SK-N-SH (cell line): ENCODE measurements around the gene SPACA9. TPM values are rescaled to one million over a fixed set of nuclear protein-coding genes. Genes with fewer than 3 reads are reported as not detected.

ENCODE experiments used
- CTCF ChIA-PET: fragments of 300-600, 350-600 bp; formaldehyde crosslinking; extraction: SDS; loops from one replicate; lab custom pipeline; 2021; lab: Yijun Ruan, JAX
- POLR2A ChIA-PET: fragments of 350-600 bp; sonication (Branson Sonifier 250); formaldehyde crosslinking; extraction: SDS; loops from one replicate; lab custom pipeline; 2020; ENCODE audit warnings: antibody characterized with exemption, inconsistent platforms; lab: Yijun Ruan, JAX
- DNase-seq: peaks from one replicate; pipeline ENCODE4 v3.0.0; 2012
- H2AFZ ChIP-seq: fragments of 200-600 bp; sonication (generic); 2 replicates; pipeline ENCODE4 v1.8.1; 2016; ENCODE audit warnings: antibody characterized with exemption, mild to moderate bottlenecking, low read depth
- H3F3A ChIP-seq: fragments of 200-600 bp; sonication (generic); replicated peaks from 2 replicates; pipeline ENCODE3; 2016; ENCODE audit warnings: antibody characterized with exemption, mild to moderate bottlenecking; ENCODE audit not compliant: insufficient read depth
- H3K27ac ChIP-seq, 2 experiments: fragments of 200-500 bp in 1 of 2; fragments of 200-600 bp in 1 of 2; sonication (Bioruptor generic) in 1 of 2; sonication (generic), shearing (Covaris generic) in 1 of 2; 2 replicates each; pipeline versions ENCODE4 v1.5.1 to v1.6.1; 2014 to 2016; ENCODE audit warnings: low read depth in 2 of 2, inconsistent platforms in 1 of 2, low read length in 1 of 2, mild to moderate bottlenecking in 1 of 2, mixed read lengths in 1 of 2
- H3K27me3 ChIP-seq: fragments of 200-600 bp; sonication (generic), shearing (Covaris generic); 2 replicates; pipeline ENCODE4 v1.6.1; 2016; ENCODE audit warnings: mixed run types; ENCODE audit not compliant: insufficient read depth
- H3K36me3 ChIP-seq, 2 experiments: fragments of 200-500 bp in 1 of 2; fragments of 200-600 bp in 1 of 2; sonication (Bioruptor generic) in 1 of 2; sonication (generic) in 1 of 2; replicated peaks in 1 of 2; 2 replicates each; pipeline versions ENCODE3 to v1.5.1; 2014 to 2016; ENCODE audit warnings: low read length in 1 of 2, mild to moderate bottlenecking in 1 of 2; ENCODE audit not compliant: insufficient read depth in 2 of 2, control insufficient read depth in 1 of 2
- H3K4me1 ChIP-seq, 2 experiments: fragments of 200-500 bp in 1 of 2; fragments of 200-600 bp in 1 of 2; sonication (Bioruptor generic) in 1 of 2; sonication (generic), shearing (Covaris generic) in 1 of 2; 2 replicates each; pipeline versions ENCODE4 v1.5.1 to v1.6.1; 2014 to 2016; ENCODE audit warnings: low read depth in 1 of 2, low read length in 1 of 2, mixed run types in 1 of 2; ENCODE audit not compliant: insufficient read depth in 2 of 2, control insufficient read depth in 1 of 2
- H3K4me2 ChIP-seq: fragments of 200-600 bp; sonication (generic), shearing (Covaris generic); 2 replicates; pipeline ENCODE4 v1.6.1; 2017; ENCODE audit warnings: mixed run types
- H3K4me3 ChIP-seq, 2 experiments: fragments of 200-500 bp in 1 of 2; fragments of 200-600 bp in 1 of 2; sonication (Bioruptor generic) in 1 of 2; sonication (generic), shearing (Covaris generic) in 1 of 2; 2 replicates each; pipeline versions ENCODE4 v1.5.1 to v1.8.1; 2014 to 2016; ENCODE audit warnings: low read depth in 2 of 2, inconsistent platforms in 1 of 2, low read length in 1 of 2, mild to moderate bottlenecking in 1 of 2, mixed read lengths in 1 of 2, moderate library complexity in 1 of 2
- H3K79me2 ChIP-seq: fragments of 200-600 bp; sonication (generic); 2 replicates; pipeline ENCODE4 v1.8.1; 2017; ENCODE audit warnings: mild to moderate bottlenecking; ENCODE audit not compliant: insufficient read depth
- H3K9ac ChIP-seq: fragments of 200-600 bp; sonication (generic); 2 replicates; pipeline ENCODE4 v1.6.1; 2017; ENCODE audit warnings: mixed run types
- H3K9me2 ChIP-seq: fragments of 200-600 bp; sonication (generic); 2 replicates; pipeline ENCODE4 v1.6.1; 2017; ENCODE audit warnings: mixed run types
- H3K9me3 ChIP-seq: fragments of 200-600 bp; sonication (generic); 2 replicates; pipeline ENCODE4 v1.6.1; 2017; ENCODE audit warnings: mixed run types, mild to moderate bottlenecking, moderate library complexity
- H4K20me1 ChIP-seq: fragments of 200-600 bp; sonication (generic); 2 replicates; pipeline ENCODE4 v1.6.1; 2017; ENCODE audit warnings: mild to moderate bottlenecking, mixed run types; ENCODE audit not compliant: insufficient read depth
- ELF1 ChIP-seq: IDR thresholded peaks from 2 replicates; pipeline ENCODE4 v1.4.0; 2012
- EP300 ChIP-seq, 2 experiments: IDR thresholded peaks; 2 replicates each; pipeline versions ENCODE4 v1.4.0 to v1.6.1; 2012; ENCODE audit warnings: borderline replicate concordance in 1 of 2, low read depth in 1 of 2, low read length in 1 of 2
- FOXM1 ChIP-seq: IDR thresholded peaks from 2 replicates; pipeline ENCODE4 v1.4.0; 2012; ENCODE audit warnings: low read depth, mild to moderate bottlenecking
- GATA2 ChIP-seq: sonication (generic); formaldehyde crosslinking; IDR thresholded peaks from 2 replicates; pipeline ENCODE4 v1.5.0; 2020; ENCODE audit warnings: mild to moderate bottlenecking, missing genetic modification reagents
- MEF2A ChIP-seq: IDR thresholded peaks from 2 replicates; pipeline ENCODE4 v1.4.0; 2012; ENCODE audit warnings: low read depth, borderline replicate concordance
- POLR2AphosphoS5 ChIP-seq: IDR thresholded peaks from 2 replicates; pipeline ENCODE4 v1.6.1; 2012; ENCODE audit warnings: low read depth, low read length
- RFX5 ChIP-seq: IDR thresholded peaks from 2 replicates; pipeline ENCODE4 v1.6.1; 2012; ENCODE audit warnings: mild to moderate bottlenecking, improper control_type of control experiment, low read length
- RXRA ChIP-seq: IDR thresholded peaks from 2 replicates; pipeline ENCODE4 v1.4.0; 2012; ENCODE audit warnings: low read depth, mild to moderate bottlenecking, borderline replicate concordance
- SIN3A ChIP-seq: IDR thresholded peaks from 2 replicates; pipeline ENCODE4 v1.6.1; 2012; ENCODE audit warnings: low read depth, mild to moderate bottlenecking, low read length, moderate library complexity, borderline replicate concordance
- WGBS: methylation state at CpG from one replicate; pipeline ENCODE4 v1.1.6; 2017; ENCODE audit warnings: low lambda C conversion rate; 5-methylcytosine and 5-hydroxymethylcytosine counted together
- polyA plus RNA-seq, 3 experiments: library from polyadenylated mRNA; depleted of rRNA; stranded (reverse); fragments of >200 nt; gene quantifications; 2 replicates each; pipeline ENCODE4 v1.2.3, GENCODE V29; 2012
- TF ChIP-seq, protein P1 (sequence below): IDR thresholded peaks from 2 replicates; pipeline ENCODE4 v1.4.0; 2012; ENCODE audit warnings: low read depth, borderline replicate concordance
- TF ChIP-seq, protein P2 (sequence below): IDR thresholded peaks from 2 replicates; pipeline ENCODE4; 2012
- TF ChIP-seq, protein P3 (sequence below): fragments of 150-350 bp; IDR thresholded peaks from 2 replicates; pipeline ENCODE4 v1.6.1; 2016; ENCODE audit warnings: mild to moderate bottlenecking, low read depth, low read length
- TF ChIP-seq, protein P4 (sequence below): IDR thresholded peaks from 2 replicates; pipeline ENCODE4 v1.6.1; 2012; ENCODE audit warnings: mild to moderate bottlenecking, low read depth, low read length, moderate library complexity
- TF ChIP-seq, protein P5 (sequence below): IDR thresholded peaks from 2 replicates; pipeline ENCODE4 v1.4.0; 2012; ENCODE audit warnings: low read depth, borderline replicate concordance

SPACA9 gene
- polyA plus RNA-seq, 1 of the 3 experiments (the other 2 are of a cell fraction) = 9.8 TPM

DNA sequence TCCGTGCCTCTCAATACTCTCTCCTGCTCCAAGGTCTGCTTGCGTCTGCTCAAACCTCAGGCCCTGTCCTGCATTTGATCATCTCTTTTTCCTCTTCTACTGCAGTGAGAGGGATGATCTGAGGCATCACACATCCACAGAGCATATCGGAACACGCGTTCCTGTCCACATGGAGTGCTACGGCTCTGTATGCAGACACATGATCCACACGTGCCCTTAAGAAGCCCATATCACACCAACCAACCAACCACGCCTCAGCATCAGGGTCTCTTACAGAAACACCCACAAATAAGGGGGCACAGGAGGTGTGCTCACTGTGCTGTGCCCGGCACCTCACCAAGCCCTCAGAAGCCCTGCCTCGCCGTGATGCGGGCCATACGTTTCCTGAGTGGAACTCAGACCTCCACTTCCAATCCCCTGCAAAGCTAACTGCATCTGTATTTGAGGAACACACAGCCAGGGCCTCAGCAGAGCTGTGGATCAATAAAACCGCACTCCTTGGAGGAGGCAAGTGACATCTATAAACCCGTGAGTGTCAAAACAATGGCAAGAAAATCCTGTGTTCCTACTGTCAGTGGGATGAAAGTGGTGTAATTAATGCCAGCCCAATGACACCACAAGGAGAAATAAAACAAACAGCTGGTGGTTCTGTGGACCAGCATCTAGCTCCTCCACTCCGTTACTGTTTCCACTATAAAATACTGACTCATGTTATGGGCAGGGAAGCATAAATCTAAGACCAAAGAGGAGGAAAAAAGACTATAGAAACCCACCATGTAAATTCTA lies 41.0 kb upstream of the SPACA9 start:
- no peaks in the 10 kb centered on the region for H3F3A ChIP-seq
- no peak overlapping the region for H2AFZ ChIP-seq
- WGBS = 79% methylated on average over 16 of the region's 16 CpGs
- no peak overlapping the region for H3K4me3 ChIP-seq
- ChIA-PET POLR2A (no interaction called here), CTCF (interaction anchor here (0.7 to 1.0 kb wide), 2 partner anchors 38 to 211 kb away, joined by 3 to 4 read pairs; no protein-coding TSS in a partner anchor)
- DNase-seq = no peak
- no peaks in the 10 kb centered on the region for H3K36me3 ChIP-seq
- no peaks in the 10 kb centered on the region for H3K9me3 ChIP-seq
- H3K9ac ChIP-seq = no peak overlapping the region
- H3K27me3 ChIP-seq = no peaks in the 10 kb centered on the region
- H3K4me2 ChIP-seq = no peak overlapping the region
- peaks cover 0 to 22% of the 10 kb centered on the region in 2 experiments; a peak in 1 of 4 replicates for H3K4me1 ChIP-seq
- no peaks in the 10 kb centered on the region for H3K79me2 ChIP-seq
- TF ChIP-seq, protein P1, sequence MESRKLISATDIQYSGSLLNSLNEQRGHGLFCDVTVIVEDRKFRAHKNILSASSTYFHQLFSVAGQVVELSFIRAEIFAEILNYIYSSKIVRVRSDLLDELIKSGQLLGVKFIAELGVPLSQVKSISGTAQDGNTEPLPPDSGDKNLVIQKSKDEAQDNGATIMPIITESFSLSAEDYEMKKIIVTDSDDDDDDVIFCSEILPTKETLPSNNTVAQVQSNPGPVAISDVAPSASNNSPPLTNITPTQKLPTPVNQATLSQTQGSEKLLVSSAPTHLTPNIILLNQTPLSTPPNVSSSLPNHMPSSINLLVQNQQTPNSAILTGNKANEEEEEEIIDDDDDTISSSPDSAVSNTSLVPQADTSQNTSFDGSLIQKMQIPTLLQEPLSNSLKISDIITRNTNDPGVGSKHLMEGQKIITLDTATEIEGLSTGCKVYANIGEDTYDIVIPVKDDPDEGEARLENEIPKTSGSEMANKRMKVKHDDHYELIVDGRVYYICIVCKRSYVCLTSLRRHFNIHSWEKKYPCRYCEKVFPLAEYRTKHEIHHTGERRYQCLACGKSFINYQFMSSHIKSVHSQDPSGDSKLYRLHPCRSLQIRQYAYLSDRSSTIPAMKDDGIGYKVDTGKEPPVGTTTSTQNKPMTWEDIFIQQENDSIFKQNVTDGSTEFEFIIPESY = no peak
- TF ChIP-seq, protein P2, sequence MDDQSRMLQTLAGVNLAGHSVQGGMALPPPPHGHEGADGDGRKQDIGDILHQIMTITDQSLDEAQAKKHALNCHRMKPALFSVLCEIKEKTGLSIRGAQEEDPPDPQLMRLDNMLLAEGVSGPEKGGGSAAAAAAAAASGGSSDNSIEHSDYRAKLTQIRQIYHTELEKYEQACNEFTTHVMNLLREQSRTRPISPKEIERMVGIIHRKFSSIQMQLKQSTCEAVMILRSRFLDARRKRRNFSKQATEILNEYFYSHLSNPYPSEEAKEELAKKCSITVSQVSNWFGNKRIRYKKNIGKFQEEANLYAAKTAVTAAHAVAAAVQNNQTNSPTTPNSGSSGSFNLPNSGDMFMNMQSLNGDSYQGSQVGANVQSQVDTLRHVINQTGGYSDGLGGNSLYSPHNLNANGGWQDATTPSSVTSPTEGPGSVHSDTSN = no peak
- TF ChIP-seq MEF2A = no peak
- no peak for TF ChIP-seq FOXM1
- no peak for TF ChIP-seq RXRA
- TF ChIP-seq, protein P3, sequence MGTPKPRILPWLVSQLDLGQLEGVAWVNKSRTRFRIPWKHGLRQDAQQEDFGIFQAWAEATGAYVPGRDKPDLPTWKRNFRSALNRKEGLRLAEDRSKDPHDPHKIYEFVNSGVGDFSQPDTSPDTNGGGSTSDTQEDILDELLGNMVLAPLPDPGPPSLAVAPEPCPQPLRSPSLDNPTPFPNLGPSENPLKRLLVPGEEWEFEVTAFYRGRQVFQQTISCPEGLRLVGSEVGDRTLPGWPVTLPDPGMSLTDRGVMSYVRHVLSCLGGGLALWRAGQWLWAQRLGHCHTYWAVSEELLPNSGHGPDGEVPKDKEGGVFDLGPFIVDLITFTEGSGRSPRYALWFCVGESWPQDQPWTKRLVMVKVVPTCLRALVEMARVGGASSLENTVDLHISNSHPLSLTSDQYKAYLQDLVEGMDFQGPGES = no peak
- TF ChIP-seq SIN3A = no peak
- TF ChIP-seq GATA2 (CRISPR knock-in tag) = no peak
- no peak for TF ChIP-seq POLR2AphosphoS5
- TF ChIP-seq RFX5 = no peak
- TF ChIP-seq EP300 (IDR thresholded peaks at IDR 0.05; ENCODE audit: borderline replicate concordance in 1 of 2, low read depth in 1 of 2, low read length in 1 of 2) = no peak
- TF ChIP-seq, protein P4, sequence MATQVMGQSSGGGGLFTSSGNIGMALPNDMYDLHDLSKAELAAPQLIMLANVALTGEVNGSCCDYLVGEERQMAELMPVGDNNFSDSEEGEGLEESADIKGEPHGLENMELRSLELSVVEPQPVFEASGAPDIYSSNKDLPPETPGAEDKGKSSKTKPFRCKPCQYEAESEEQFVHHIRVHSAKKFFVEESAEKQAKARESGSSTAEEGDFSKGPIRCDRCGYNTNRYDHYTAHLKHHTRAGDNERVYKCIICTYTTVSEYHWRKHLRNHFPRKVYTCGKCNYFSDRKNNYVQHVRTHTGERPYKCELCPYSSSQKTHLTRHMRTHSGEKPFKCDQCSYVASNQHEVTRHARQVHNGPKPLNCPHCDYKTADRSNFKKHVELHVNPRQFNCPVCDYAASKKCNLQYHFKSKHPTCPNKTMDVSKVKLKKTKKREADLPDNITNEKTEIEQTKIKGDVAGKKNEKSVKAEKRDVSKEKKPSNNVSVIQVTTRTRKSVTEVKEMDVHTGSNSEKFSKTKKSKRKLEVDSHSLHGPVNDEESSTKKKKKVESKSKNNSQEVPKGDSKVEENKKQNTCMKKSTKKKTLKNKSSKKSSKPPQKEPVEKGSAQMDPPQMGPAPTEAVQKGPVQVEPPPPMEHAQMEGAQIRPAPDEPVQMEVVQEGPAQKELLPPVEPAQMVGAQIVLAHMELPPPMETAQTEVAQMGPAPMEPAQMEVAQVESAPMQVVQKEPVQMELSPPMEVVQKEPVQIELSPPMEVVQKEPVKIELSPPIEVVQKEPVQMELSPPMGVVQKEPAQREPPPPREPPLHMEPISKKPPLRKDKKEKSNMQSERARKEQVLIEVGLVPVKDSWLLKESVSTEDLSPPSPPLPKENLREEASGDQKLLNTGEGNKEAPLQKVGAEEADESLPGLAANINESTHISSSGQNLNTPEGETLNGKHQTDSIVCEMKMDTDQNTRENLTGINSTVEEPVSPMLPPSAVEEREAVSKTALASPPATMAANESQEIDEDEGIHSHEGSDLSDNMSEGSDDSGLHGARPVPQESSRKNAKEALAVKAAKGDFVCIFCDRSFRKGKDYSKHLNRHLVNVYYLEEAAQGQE = no peak
- no peak for TF ChIP-seq ELF1
- TF ChIP-seq, protein P5, sequence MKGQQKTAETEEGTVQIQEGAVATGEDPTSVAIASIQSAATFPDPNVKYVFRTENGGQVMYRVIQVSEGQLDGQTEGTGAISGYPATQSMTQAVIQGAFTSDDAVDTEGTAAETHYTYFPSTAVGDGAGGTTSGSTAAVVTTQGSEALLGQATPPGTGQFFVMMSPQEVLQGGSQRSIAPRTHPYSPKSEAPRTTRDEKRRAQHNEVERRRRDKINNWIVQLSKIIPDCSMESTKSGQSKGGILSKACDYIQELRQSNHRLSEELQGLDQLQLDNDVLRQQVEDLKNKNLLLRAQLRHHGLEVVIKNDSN = no peak
- no peak overlapping the region for H3K27ac ChIP-seq
- H4K20me1 ChIP-seq = no peaks in the 10 kb centered on the region
- H3K9me2 ChIP-seq = no peaks in the 10 kb centered on the region
